Suprapubic skin (tissue), 4 donors: ENCODE results near the gene SLC23A3. TPM values are rescaled to one million over a fixed set of nuclear protein-coding genes. Genes with fewer than 3 reads are reported as not detected.

Source experiments
- DNase-seq, 2 donors: peaks; one replicate each; pipeline ENCODE4 v3.0.0-alpha.2; 2019; ENCODE audit warnings: low spot score in 2 of 2
- H3K27ac ChIP-seq: fragments of 200-600 bp; sonication (generic); one replicate; pipeline ENCODE4 v1.5.1; 2019
- H3K27me3 ChIP-seq: fragments of 200-600 bp; sonication (generic); one replicate; pipeline ENCODE4 v1.5.1; 2019
- H3K36me3 ChIP-seq: fragments of 200-600 bp; sonication (generic); one replicate; pipeline ENCODE4 v1.5.1; 2019
- H3K4me1 ChIP-seq: fragments of 200-600 bp; sonication (generic); one replicate; pipeline ENCODE4 v1.5.1; 2019
- H3K4me3 ChIP-seq: fragments of 200-600 bp; sonication (generic); one replicate; pipeline ENCODE4 v1.5.1; 2019; ENCODE audit warnings: mild to moderate bottlenecking
- H3K9me3 ChIP-seq: fragments of 200-600 bp; sonication (generic); one replicate; pipeline ENCODE4 v1.5.1; 2019
- EP300 ChIP-seq: sonication (generic); formaldehyde crosslinking; IDR thresholded peaks from one replicate; pipeline ENCODE4 v1.6.1; 2017; ENCODE audit warnings: antibody characterized with exemption
- POLR2A ChIP-seq, 2 donors: fragments of 450-650 bp; IDR thresholded peaks; one replicate each; pipeline ENCODE4 v1.6.1; 2017; ENCODE audit warnings: antibody characterized with exemption in 2 of 2, mild to moderate bottlenecking in 2 of 2, moderate library complexity in 2 of 2
- POLR2AphosphoS5 ChIP-seq, 3 donors: sonication (generic); formaldehyde crosslinking; IDR thresholded peaks; one replicate each; pipeline ENCODE4 v1.6.1; 2017; ENCODE audit warnings: antibody characterized with exemption in 3 of 3
- WGBS: methylation state at CpG from one replicate; pipeline ENCODE4 v1.1.5; 2018; 5-methylcytosine and 5-hydroxymethylcytosine counted together
- total RNA-seq, 4 donors: library from RNA; depleted of rRNA; stranded (reverse); fragments of >200 nt; gene quantifications; one replicate each; pipeline ENCODE4 v1.1.0, GENCODE V29; 2016
- TF ChIP-seq, protein P1 (sequence below), 2 donors: fragments of 200-600 bp in 1 of 2; fragments of 450-650 bp in 1 of 2; sonication (generic) in 1 of 2; IDR thresholded peaks; one replicate each; pipeline ENCODE4 v1.5.1; 2016 to 2019; ENCODE audit warnings: antibody characterized with exemption in 2 of 2, mild to moderate bottlenecking in 1 of 2, moderate library complexity in 1 of 2

Gene SLC23A3
- total RNA-seq, 4 donors from 2014 or later = 2.4 to 12.6 (median 3.2) TPM

DNA sequence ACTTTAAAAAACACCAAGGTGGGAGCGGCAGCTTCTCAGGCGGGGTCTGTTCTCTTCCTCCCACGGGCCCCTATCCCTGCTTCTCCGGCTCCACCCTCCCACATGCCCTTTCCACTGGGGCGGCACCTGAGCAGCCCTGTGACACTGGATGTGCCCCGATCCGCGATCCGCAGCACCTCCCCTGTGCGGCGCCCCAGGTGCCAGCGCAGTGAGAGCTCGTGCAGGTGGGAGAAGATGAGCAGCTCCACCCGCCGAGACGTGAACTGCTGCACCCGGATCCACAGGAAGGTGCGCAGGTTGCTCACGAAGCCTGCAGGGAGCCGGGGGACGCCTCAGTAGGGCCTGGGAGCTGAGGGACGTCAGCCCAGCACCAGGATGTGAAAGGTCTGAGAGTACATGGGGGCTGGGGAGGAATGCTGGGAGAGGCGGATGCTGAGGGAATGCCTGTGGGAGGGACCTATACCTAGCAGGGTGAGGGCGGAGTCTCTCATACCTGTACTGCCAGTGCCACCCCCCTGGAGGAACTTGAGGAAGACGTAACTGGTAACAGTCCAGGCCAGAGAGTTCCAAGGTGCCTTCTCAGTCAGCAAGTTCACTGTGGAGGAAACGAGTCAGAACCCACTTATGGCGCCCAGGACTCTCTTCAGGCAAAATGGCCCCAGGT, 46.2 kb upstream of the SLC23A3 start:
- no peaks in the 10 kb centered on the region for H3K9me3 ChIP-seq
- peaks cover 35% of the 10 kb centered on the region for H3K4me1 ChIP-seq
- TF ChIP-seq POLR2AphosphoS5 (IDR thresholded peaks at IDR 0.05) (no peak), EP300 (no peak), POLR2A (IDR thresholded peaks at IDR 0.05) (no peak)
- TF ChIP-seq, protein P1, sequence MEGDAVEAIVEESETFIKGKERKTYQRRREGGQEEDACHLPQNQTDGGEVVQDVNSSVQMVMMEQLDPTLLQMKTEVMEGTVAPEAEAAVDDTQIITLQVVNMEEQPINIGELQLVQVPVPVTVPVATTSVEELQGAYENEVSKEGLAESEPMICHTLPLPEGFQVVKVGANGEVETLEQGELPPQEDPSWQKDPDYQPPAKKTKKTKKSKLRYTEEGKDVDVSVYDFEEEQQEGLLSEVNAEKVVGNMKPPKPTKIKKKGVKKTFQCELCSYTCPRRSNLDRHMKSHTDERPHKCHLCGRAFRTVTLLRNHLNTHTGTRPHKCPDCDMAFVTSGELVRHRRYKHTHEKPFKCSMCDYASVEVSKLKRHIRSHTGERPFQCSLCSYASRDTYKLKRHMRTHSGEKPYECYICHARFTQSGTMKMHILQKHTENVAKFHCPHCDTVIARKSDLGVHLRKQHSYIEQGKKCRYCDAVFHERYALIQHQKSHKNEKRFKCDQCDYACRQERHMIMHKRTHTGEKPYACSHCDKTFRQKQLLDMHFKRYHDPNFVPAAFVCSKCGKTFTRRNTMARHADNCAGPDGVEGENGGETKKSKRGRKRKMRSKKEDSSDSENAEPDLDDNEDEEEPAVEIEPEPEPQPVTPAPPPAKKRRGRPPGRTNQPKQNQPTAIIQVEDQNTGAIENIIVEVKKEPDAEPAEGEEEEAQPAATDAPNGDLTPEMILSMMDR (IDR thresholded peaks at IDR 0.05) = no peak
- no peak overlapping the region for H3K4me3 ChIP-seq
- no peak overlapping the region for H3K27ac ChIP-seq
- DNase-seq = no peak
- 78% methylated on average over 18 of the region's 27 CpGs for WGBS
- peaks cover 57% of the 10 kb centered on the region for H3K36me3 ChIP-seq
- H3K27me3 ChIP-seq = no peaks in the 10 kb centered on the region

DNA sequence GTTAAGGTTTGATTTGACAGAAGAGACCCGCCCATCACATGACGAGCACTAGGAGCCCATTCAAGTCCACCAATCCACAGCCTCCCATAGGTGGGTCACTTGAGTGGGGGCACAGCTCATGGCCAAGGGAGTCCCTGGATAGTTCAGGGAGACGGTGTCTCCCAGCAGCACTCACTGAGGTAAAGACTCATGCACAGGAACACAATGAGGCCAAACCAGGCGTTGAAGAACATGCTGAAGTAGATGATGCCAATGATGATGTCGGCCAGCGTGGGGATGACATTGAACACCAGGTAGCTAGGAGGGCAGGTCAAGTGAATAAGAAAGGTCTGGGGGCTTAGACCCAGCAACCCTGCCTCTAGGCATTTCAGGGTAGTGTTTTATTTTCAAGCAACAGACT, 45.0 kb upstream of the SLC23A3 start:
- peaks cover 58% of the 10 kb centered on the region for H3K36me3 ChIP-seq
- no peak overlapping the region for H3K27ac ChIP-seq
- DNase-seq = no peak
- no peak for TF ChIP-seq POLR2A (IDR thresholded peaks at IDR 0.05)
- no peak for TF ChIP-seq POLR2AphosphoS5 (IDR thresholded peaks at IDR 0.05)
- WGBS = 93% methylated on average over 6 of the region's 6 CpGs
- no peak overlapping the region for H3K4me3 ChIP-seq
- no peaks in the 10 kb centered on the region for H3K9me3 ChIP-seq
- peaks cover 33% of the 10 kb centered on the region for H3K4me1 ChIP-seq
- no peaks in the 10 kb centered on the region for H3K27me3 ChIP-seq

GRCh38 chr2:219214141-219214540, 44.3 kb upstream of the SLC23A3 start:
- H3K27ac ChIP-seq = no peak overlapping the region
- no peak for TF ChIP-seq POLR2A (IDR thresholded peaks at IDR 0.05)
- H3K27me3 ChIP-seq = no peaks in the 10 kb centered on the region
- 97% methylated on average over 15 of the region's 15 CpGs for WGBS
- no peak overlapping the region for H3K4me3 ChIP-seq
- H3K9me3 ChIP-seq = no peaks in the 10 kb centered on the region
- no peak for DNase-seq
- peaks cover 27% of the 10 kb centered on the region for H3K4me1 ChIP-seq
- peaks cover 65% of the 10 kb centered on the region for H3K36me3 ChIP-seq

DNA sequence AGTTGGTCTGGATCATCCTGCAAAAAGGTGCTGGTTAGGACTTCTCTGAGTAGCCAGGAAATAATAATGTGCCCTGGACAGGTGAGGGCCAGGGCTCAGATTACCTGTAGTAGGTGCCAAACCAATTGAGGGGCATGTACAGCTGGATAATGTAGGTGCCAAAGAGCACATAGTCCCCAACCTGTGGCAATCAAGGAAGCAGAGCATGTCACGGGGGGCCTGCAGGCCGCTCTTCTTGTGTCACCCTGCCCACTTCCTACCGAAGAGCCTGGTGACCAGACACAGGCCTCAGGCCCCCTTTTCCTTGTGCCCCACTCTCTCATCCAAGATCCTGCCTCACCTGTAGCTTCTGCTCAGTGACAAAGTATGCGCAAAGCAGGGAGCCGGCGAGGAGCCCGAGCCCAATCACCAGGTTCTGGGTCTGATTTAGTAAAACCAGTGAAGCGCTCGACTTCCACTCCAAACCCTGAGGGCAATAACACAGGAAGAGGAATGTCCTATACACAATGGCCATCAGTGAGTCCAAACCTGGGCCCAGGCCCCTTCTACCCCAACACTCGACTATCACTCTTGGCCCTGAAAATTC, 43.8 kb upstream of the SLC23A3 start:
- H3K9me3 ChIP-seq = no peaks in the 10 kb centered on the region
- WGBS = 95% methylated on average over 10 of the region's 10 CpGs
- DNase-seq = no peak
- no peak overlapping the region for H3K27ac ChIP-seq
- peaks cover 70% of the 10 kb centered on the region for H3K36me3 ChIP-seq
- no peaks in the 10 kb centered on the region for H3K27me3 ChIP-seq
- no peak overlapping the region for H3K4me3 ChIP-seq
- H3K4me1 ChIP-seq = peaks cover 23% of the 10 kb centered on the region
- TF ChIP-seq, protein P1 (IDR thresholded peaks at IDR 0.05) = no peak
- TF ChIP-seq POLR2A (IDR thresholded peaks at IDR 0.05) = no peak
- no peak for TF ChIP-seq POLR2AphosphoS5 (IDR thresholded peaks at IDR 0.05)

DNA sequence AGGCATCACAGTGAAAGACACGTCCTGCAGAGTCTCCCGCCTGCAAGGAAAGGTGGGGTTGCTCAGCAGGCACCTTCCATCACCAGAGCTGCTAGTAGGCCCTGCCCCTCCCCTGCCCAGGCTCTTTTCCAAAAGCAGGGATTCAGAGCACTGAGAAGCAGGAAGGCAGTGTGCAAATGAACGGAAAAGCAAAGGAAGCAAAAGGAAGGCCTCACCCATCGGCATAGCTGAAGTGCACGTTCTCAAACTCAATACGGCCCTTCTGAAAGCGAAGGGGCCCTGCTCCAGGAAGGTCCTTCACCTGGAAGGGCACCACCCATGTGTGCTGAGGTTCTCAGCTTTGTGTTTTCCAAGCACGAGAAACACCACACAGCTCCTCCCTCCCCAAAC, 43.2 kb upstream of the SLC23A3 start:
- peaks cover 23% of the 10 kb centered on the region for H3K4me1 ChIP-seq
- WGBS = 92% methylated on average over 6 of the region's 8 CpGs
- no peak for DNase-seq
- H3K4me3 ChIP-seq = no peak overlapping the region
- TF ChIP-seq POLR2A (IDR thresholded peaks at IDR 0.05) (no peak), POLR2AphosphoS5 (IDR thresholded peaks at IDR 0.05) (no peak), EP300 (no peak)
- TF ChIP-seq, protein P1 (IDR thresholded peaks at IDR 0.05) = no peak
- H3K27me3 ChIP-seq = no peaks in the 10 kb centered on the region
- no peaks in the 10 kb centered on the region for H3K9me3 ChIP-seq
- H3K36me3 ChIP-seq = peaks cover 75% of the 10 kb centered on the region
- no peak overlapping the region for H3K27ac ChIP-seq

DNA sequence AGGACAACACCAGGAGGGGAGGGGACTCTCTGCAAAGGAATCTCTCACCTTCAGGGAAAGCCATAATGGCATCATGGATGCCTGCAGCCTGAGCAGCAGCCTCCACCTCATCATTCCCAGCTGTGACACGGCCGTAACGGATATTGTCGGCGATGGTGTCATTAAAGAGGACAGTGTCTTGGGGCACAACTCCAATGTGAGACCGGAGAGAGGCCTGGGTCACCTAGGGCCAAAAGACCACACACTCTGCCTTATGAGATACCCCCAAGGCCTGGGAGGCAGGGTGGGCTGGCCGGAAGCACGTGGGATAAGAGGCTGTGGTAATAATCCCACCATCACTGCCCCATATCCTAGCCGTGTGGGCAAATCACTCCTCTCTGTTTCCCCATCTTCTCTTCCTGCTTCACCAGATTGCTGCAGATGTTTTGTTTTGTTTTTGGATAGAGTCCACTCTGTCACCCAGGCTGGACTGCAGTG, 41.1 kb upstream of the SLC23A3 start:
- H3K36me3 ChIP-seq = peaks cover 69% of the 10 kb centered on the region
- no peak overlapping the region for H3K27ac ChIP-seq
- peaks cover 25% of the 10 kb centered on the region for H3K4me1 ChIP-seq
- H3K27me3 ChIP-seq = no peaks in the 10 kb centered on the region
- TF ChIP-seq, protein P1 (IDR thresholded peaks at IDR 0.05) = no peak
- TF ChIP-seq EP300 (no peak), POLR2AphosphoS5 (IDR thresholded peaks at IDR 0.05) (no peak), POLR2A (IDR thresholded peaks at IDR 0.05) (no peak)
- WGBS = 83% methylated on average over 6 of the region's 9 CpGs
- peak in 1 of 2 donors; percentile 29 for DNase-seq
- no peaks in the 10 kb centered on the region for H3K9me3 ChIP-seq
- no peak overlapping the region for H3K4me3 ChIP-seq
